Astrocyte (in vitro differentiated cells and primary cell): Measurements from ENCODE around the gene CDH20. TPM values are rescaled to one million over a fixed set of nuclear protein-coding genes. Genes with fewer than 3 reads are reported as not detected.

Source experiments
- DNase-seq: peaks from one replicate; pipeline ENCODE4 v3.0.0-alpha.2; 2010; ENCODE audit warnings: low read depth
- FAIRE-seq: peaks from 2 replicates; lab custom pipeline; 2011; peaks lifted over from hg19 to GRCh38; lab: Jason Lieb, UNC
- H2AFZ ChIP-seq: 2 replicates; pipeline ENCODE4 v1.6.0; 2012; ENCODE audit warnings: low read depth, low read length, inconsistent platforms
- H3K27ac ChIP-seq: 2 replicates; pipeline ENCODE4 v1.5.1; 2011; ENCODE audit warnings: low read depth, low read length, inconsistent platforms
- H3K27me3 ChIP-seq: 2 replicates; pipeline ENCODE4 v1.6.0; 2011; ENCODE audit warnings: low read length, inconsistent platforms; ENCODE audit not compliant: insufficient read depth
- H3K36me3 ChIP-seq: 2 replicates; pipeline ENCODE4 v1.5.1; 2011; ENCODE audit warnings: low read length, inconsistent platforms; ENCODE audit not compliant: insufficient read depth
- H3K4me1 ChIP-seq: 2 replicates; pipeline ENCODE4 v1.5.1; 2011; ENCODE audit warnings: low read length, inconsistent platforms; ENCODE audit not compliant: insufficient read depth
- H3K4me2 ChIP-seq: 2 replicates; pipeline ENCODE4 v1.6.0; 2012; ENCODE audit warnings: low read length, inconsistent platforms
- H3K4me3 ChIP-seq: 2 replicates; pipeline ENCODE4 v1.5.1; 2011; ENCODE audit warnings: low read depth, mild to moderate bottlenecking, low read length, inconsistent platforms; ENCODE audit not compliant: insufficient read depth
- H3K79me2 ChIP-seq: 2 replicates; pipeline ENCODE4 v1.6.0; 2012; ENCODE audit warnings: mild to moderate bottlenecking, low read length, inconsistent platforms; ENCODE audit not compliant: insufficient read depth
- H3K9ac ChIP-seq: 2 replicates; pipeline ENCODE4 v1.6.0; 2012; ENCODE audit warnings: mild to moderate bottlenecking, low read length, inconsistent platforms
- H3K9me3 ChIP-seq: 2 replicates; pipeline ENCODE4 v1.5.1; 2012; ENCODE audit warnings: low read depth, mild to moderate bottlenecking, low read length, inconsistent platforms; ENCODE audit not compliant: insufficient read depth
- H4K20me1 ChIP-seq: 2 replicates; pipeline ENCODE4 v1.6.0; 2012; ENCODE audit warnings: low read length, inconsistent platforms; ENCODE audit not compliant: insufficient read depth
- H3K27ac Mint-ChIP-seq: one replicate; pipeline ENCODE4 v1.8.0; 2021; ENCODE audit warnings: mild to moderate bottlenecking, mixed read lengths; ENCODE audit not compliant: unreplicated experiment
- H3K27me3 Mint-ChIP-seq: one replicate; pipeline ENCODE4 v1.8.0; 2021; ENCODE audit warnings: low read depth, mixed read lengths; ENCODE audit not compliant: unreplicated experiment
- H3K36me3 Mint-ChIP-seq: one replicate; pipeline ENCODE4 v1.8.0; 2021; ENCODE audit warnings: low read depth, mixed read lengths; ENCODE audit not compliant: unreplicated experiment
- H3K4me1 Mint-ChIP-seq: one replicate; pipeline ENCODE4 v1.8.0; 2021; ENCODE audit warnings: low read depth, mixed read lengths; ENCODE audit not compliant: unreplicated experiment
- H3K4me3 Mint-ChIP-seq: one replicate; pipeline ENCODE4 v1.8.0; 2021; ENCODE audit warnings: mild to moderate bottlenecking, moderate library complexity, mixed read lengths; ENCODE audit not compliant: unreplicated experiment
- H3K9me3 Mint-ChIP-seq: one replicate; pipeline ENCODE4 v1.8.0; 2021; ENCODE audit warnings: mild to moderate bottlenecking, mixed read lengths; ENCODE audit not compliant: unreplicated experiment
- CTCF ChIP-seq: IDR thresholded peaks from 2 replicates; pipeline ENCODE4 v1.5.1; 2011; ENCODE audit warnings: low read depth, mild to moderate bottlenecking, inconsistent platforms, low read length, moderate library complexity; ENCODE audit not compliant: insufficient read depth
- EZH2 ChIP-seq: IDR thresholded peaks from 2 replicates; pipeline ENCODE4 v1.6.1; 2012; ENCODE audit warnings: mild to moderate bottlenecking, low read length, inconsistent platforms; ENCODE audit not compliant: insufficient read depth
- total RNA-seq: library from RNA; stranded (reverse); gene quantifications from 2 replicates; pipeline ENCODE4 v1.2.1, GENCODE V29; 2021

The CDH20 gene
- total RNA-seq, 1 donor from 2014 or later = not detected

- no peak for FAIRE-seq
- peaks cover 6% of the 10 kb centered on the region for H3K4me1 ChIP-seq
- Mint-ChIP-seq H3K27ac (no peak overlapping the region), H3K9me3 (no peaks in the 10 kb centered on the region), H3K4me1 (peaks cover 47% of the 10 kb centered on the region), H3K27me3 (no peaks in the 10 kb centered on the region), H3K36me3 (no peaks in the 10 kb centered on the region), H3K4me3 (no peak overlapping the region)
- no peak overlapping the region for H3K4me2 ChIP-seq
- H3K4me3 ChIP-seq = no peak overlapping the region
- no peaks in the 10 kb centered on the region for H3K9me3 ChIP-seq
- no peak for DNase-seq
- H3K36me3 ChIP-seq = no peaks in the 10 kb centered on the region
- no peaks in the 10 kb centered on the region for H3K27me3 ChIP-seq
- H4K20me1 ChIP-seq = no peaks in the 10 kb centered on the region
- no peak overlapping the region for H3K9ac ChIP-seq
- no peak overlapping the region for H2AFZ ChIP-seq
- TF ChIP-seq EZH2 (no peak), CTCF (no peak)
- no peaks in the 10 kb centered on the region for H3K79me2 ChIP-seq
- H3K27ac ChIP-seq = no peak overlapping the region
Measured at GRCh38 chr18:61553045-61553659, 219.9 kb downstream of the CDH20 start.

GRCh38 chr18:61554117-61554776 lies 221.0 kb downstream of the CDH20 start:
- H3K36me3 Mint-ChIP-seq = no peaks in the 10 kb centered on the region
- no peak for DNase-seq
- Histone ChIP-seq H4K20me1 (no peaks in the 10 kb centered on the region), H3K27me3 (no peaks in the 10 kb centered on the region), H3K9ac (no peak overlapping the region), H3K4me3 (no peak overlapping the region), H3K79me2 (no peaks in the 10 kb centered on the region), H3K27ac (no peak overlapping the region), H3K36me3 (no peaks in the 10 kb centered on the region), H2AFZ (no peak overlapping the region), H3K4me2 (peak overlapping the region; percentile 32), H3K4me1 (peaks cover 6% of the 10 kb centered on the region), H3K9me3 (no peaks in the 10 kb centered on the region)
- H3K27ac Mint-ChIP-seq = no peak overlapping the region
- peaks cover 5% of the 10 kb centered on the region for H3K9me3 Mint-ChIP-seq
- FAIRE-seq = no peak
- no peak for TF ChIP-seq EZH2
- no peak for TF ChIP-seq CTCF
- peaks cover 41% of the 10 kb centered on the region for H3K4me1 Mint-ChIP-seq
- H3K4me3 Mint-ChIP-seq = no peak overlapping the region
- H3K27me3 Mint-ChIP-seq = no peaks in the 10 kb centered on the region

- no peak overlapping the region for H2AFZ ChIP-seq
- H3K4me3 Mint-ChIP-seq = peak overlapping the region; percentile 25
- H4K20me1 ChIP-seq = no peaks in the 10 kb centered on the region
- TF ChIP-seq EZH2 (no peak), CTCF (no peak)
- H3K27me3 ChIP-seq = no peaks in the 10 kb centered on the region
- no peaks in the 10 kb centered on the region for H3K27me3 Mint-ChIP-seq
- H3K4me2 ChIP-seq = peak overlapping the region; percentile 32
- H3K27ac Mint-ChIP-seq = peak overlapping the region; percentile 67
- H3K36me3 ChIP-seq = no peaks in the 10 kb centered on the region
- H3K4me3 ChIP-seq = no peak overlapping the region
- H3K9me3 Mint-ChIP-seq = peaks cover 10% of the 10 kb centered on the region
- H3K9ac ChIP-seq = no peak overlapping the region
- DNase-seq (peak; percentile 78), FAIRE-seq (no peak)
- no peak overlapping the region for H3K27ac ChIP-seq
- H3K79me2 ChIP-seq = no peaks in the 10 kb centered on the region
- H3K4me1 ChIP-seq = peaks cover 6% of the 10 kb centered on the region
- H3K4me1 Mint-ChIP-seq = peaks cover 35% of the 10 kb centered on the region
- no peaks in the 10 kb centered on the region for H3K36me3 Mint-ChIP-seq
- no peaks in the 10 kb centered on the region for H3K9me3 ChIP-seq
Measured at GRCh38 chr18:61554946-61555361, 221.7 kb downstream of the CDH20 start.
